ENCODE measurements around the gene ALDH1B1.
A peak's percentile ranks its signal among the peaks of the same experiment; 100 is the strongest.

Gene ALDH1B1

GRCh38 chr9:38362852-38363588 is 29.5 kb upstream of the ALDH1B1 start:
- TF ChIP-seq CTCF (IDR thresholded peaks at IDR 0.05; ENCODE audit: low read depth, low read length): peak; percentile 79
- peak; percentile 63 for DNase-seq (ENCODE audit: extremely low read depth, low read depth)

- DNase-seq (ENCODE audit: extremely low read depth, low read depth): no peak
- no peak for TF ChIP-seq CTCF (IDR thresholded peaks at IDR 0.05; ENCODE audit: low read depth, low read length)
Observed at GRCh38 chr9:38363589-38363925, 28.9 kb upstream of the ALDH1B1 start.

- no peak for TF ChIP-seq CTCF (IDR thresholded peaks at IDR 0.05; ENCODE audit: low read depth, low read length)
- no peak for DNase-seq (ENCODE audit: extremely low read depth, low read depth)
Observed at GRCh38 chr9:38367898-38368297, 24.6 kb upstream of the ALDH1B1 start.

GRCh38 chr9:38368731-38369130 is 23.8 kb upstream of the ALDH1B1 start:
- DNase-seq (ENCODE audit: extremely low read depth, low read depth): no peak
- no peak for TF ChIP-seq CTCF (IDR thresholded peaks at IDR 0.05; ENCODE audit: low read depth, low read length)

- DNase-seq (ENCODE audit: extremely low read depth, low read depth): no peak
- no peak for TF ChIP-seq CTCF (IDR thresholded peaks at IDR 0.05; ENCODE audit: low read depth, low read length)
Observed at GRCh38 chr9:38370176-38370575, 22.3 kb upstream of the ALDH1B1 start.

GRCh38 chr9:38371495-38371894 is 21.0 kb upstream of the ALDH1B1 start:
- peak; percentile 16; the same call in 1 of the 2 replicates for TF ChIP-seq CTCF (IDR thresholded peaks at IDR 0.05; ENCODE audit: low read depth, low read length)
- no peak for DNase-seq (ENCODE audit: extremely low read depth, low read depth)

- TF ChIP-seq CTCF (IDR thresholded peaks at IDR 0.05; ENCODE audit: low read depth, low read length): no peak
Observed at GRCh38 chr9:38372762-38373619, 19.5 kb upstream of the ALDH1B1 start.

More at GRCh38 chr9:38372762-38373619, 19.5 kb upstream of the ALDH1B1 start:
- DNase-seq (ENCODE audit: extremely low read depth, low read depth): no peak
